ENCODE data around the gene SLC35F5. TPM values are rescaled to one million over a fixed set of nuclear protein-coding genes. Genes with fewer than 3 reads are reported as not detected.
A peak's percentile ranks its signal among the peaks of the same experiment; 100 is the strongest.

Gene SLC35F5
- total RNA-seq (2021; ENCODE audit: unreplicated experiment) (14.3 TPM), Bru-seq, nascent RNA (percentile 90 among the genes with signal in this experiment), BruChase-seq, experiment 1, labeled RNA remaining after a 6-hour chase (percentile 86 among the genes with signal in this experiment), BruChase-seq, experiment 2, labeled RNA remaining after a 2-hour chase (percentile 97 among the genes with signal in this experiment)
- 2.6 and 3.3 TPM in 2 replicates for polyA plus RNA-seq (2012)
- long read RNA-seq, full-length matches to known transcripts, result 3 of 9 reads
- long read RNA-seq, partial matches to known transcripts, result 1 of 9 reads
- long read RNA-seq, other reads (novel, unspliced or antisense), result 5 of 9 reads

- CTCF ChIA-PET, result interaction anchor here (0.6 kb wide), 1 partner anchor 18 kb away, joined by 3 read pairs; no protein-coding TSS in a partner anchor
Measured at GRCh38 chr2:113756355-113757137, at the start of gene SLC35F5. TSS of gene SLC35F5 (minus strand) at chr2:113756642. CDS start at chr2:113756409, 233 bp downstream.

More at GRCh38 chr2:113756355-113757137, at the start of gene SLC35F5:
- TF ChIP-seq SP1 (IDR thresholded peaks at IDR 0.05; ENCODE audit: low read depth), result peak; percentile 70
- peak; percentile 92 for TF ChIP-seq CBX3 (IDR thresholded peaks at IDR 0.05; ENCODE audit: low read depth)
- TF ChIP-seq SRF (IDR thresholded peaks at IDR 0.05; ENCODE audit: low read depth), result peak; percentile 94
- TF ChIP-seq CEBPB (IDR thresholded peaks at IDR 0.05; ENCODE audit: low read depth), result no peak
- peak; percentile 92 for TF ChIP-seq ZFX (IDR thresholded peaks at IDR 0.05)
- TF ChIP-seq JUND (IDR thresholded peaks at IDR 0.05), result peak; percentile 29; the same call in 1 of the 2 replicates
- TF ChIP-seq POLR2A (IDR thresholded peaks at IDR 0.05; ENCODE audit: borderline replicate concordance, extremely low read depth, insufficient read depth, insufficient read length), result peak; percentile 48
- peak; percentile 82 for TF ChIP-seq ELF1 (IDR thresholded peaks at IDR 0.05; ENCODE audit: borderline replicate concordance, low read depth)
- TF ChIP-seq EGR1 (IDR thresholded peaks at IDR 0.05; ENCODE audit: low read depth), result peak; percentile 68
- TF ChIP-seq FOSL1 (IDR thresholded peaks at IDR 0.05; ENCODE audit: low read depth), result peak; percentile 24; the same call in 1 of the 2 replicates
- TF ChIP-seq POLR2AphosphoS5 (IDR thresholded peaks at IDR 0.05; ENCODE audit: low read depth, low read length), result peak; percentile 93
- TF ChIP-seq REST (IDR thresholded peaks at IDR 0.05; ENCODE audit: low read depth), result no peak
- peak; percentile 84 for TF ChIP-seq YY1 (IDR thresholded peaks at IDR 0.05; ENCODE audit: extremely low read depth, insufficient replicate concordance, low read depth, low read length)
- TF ChIP-seq TCF7L2 (IDR thresholded peaks at IDR 0.05; ENCODE audit: borderline replicate concordance, extremely low read depth, insufficient read depth, insufficient read length), result no peak
- TF ChIP-seq SIN3A (IDR thresholded peaks at IDR 0.05; ENCODE audit: low read depth), result peak; percentile 92
- TF ChIP-seq MAX (IDR thresholded peaks at IDR 0.05), result peak; percentile 91
- Histone ChIP-seq H3K79me2 (ENCODE audit: insufficient read depth, low read length) (peaks cover 41% of the 10 kb centered on the region), H3K9me3 (ENCODE audit: control insufficient read depth in 1 of 2, insufficient read depth in 1 of 2, low read depth in 1 of 2, low read length in 2 of 2) (no peaks in the 10 kb centered on the region), H3K36me3 (ENCODE audit: control insufficient read depth in 1 of 2, insufficient read depth in 2 of 2, low read length in 2 of 2) (0 out of 4 replicates have a peak, but pooled peaks cover 0 to 2% of the 10 kb centered on the region in 2 experiments), H4K20me1 (ENCODE audit: insufficient read depth) (no peaks in the 10 kb centered on the region), H3K9me2 (ENCODE audit: insufficient read depth) (no peaks in the 10 kb centered on the region), H3K9ac (ENCODE audit: low read length) (peak within 1 kb of the TSS; percentile 79), H3K4me3 (replicated peaks in 1 of 2; ENCODE audit: low read depth in 1 of 2, low read length in 2 of 2) (peak within 1 kb of the TSS; percentile 82 to 92), H3K4me2 (ENCODE audit: low read length) (peak within 1 kb of the TSS; percentile 85), H3K27me3 (ENCODE audit: insufficient read depth, low read length) (no peaks in the 10 kb centered on the region), H3K4me1 (ENCODE audit: control insufficient read depth in 1 of 2, insufficient read depth in 2 of 2, low read length in 2 of 2) (peaks cover 0 to 17% of the 10 kb centered on the region in 2 experiments; a peak in 3 of 4 replicates), H3K27ac (ENCODE audit: low read depth, low read length) (peak within 1 kb of the TSS; percentile 91), H2AFZ (ENCODE audit: low read depth, low read length, poor library complexity, severe bottlenecking) (peak within 1 kb of the TSS; percentile 45)
- intact Hi-C loops (cut with micrococcal nuclease), result loop anchor here (1.0 to 10.0 kb wide), 2 partner anchors 133 to 208 kb away; no protein-coding TSS in a partner anchor
- no TSS peak for BruUV-seq (replicated peaks)
- ChIA-PET RAD21 (ENCODE audit: low non-redundant PET in 1 of 2, low total read pairs in 2 of 2, uncharacterized antibody in 2 of 2, unreplicated experiment in 2 of 2) (interaction anchor here in 1 of 2 experiments (1.0 kb wide), 1 partner anchor 121 kb away, joined by 4 read pairs; no protein-coding TSS in a partner anchor), POLR2A (interaction anchor here (1.0 to 1.4 kb wide), 5 partner anchors 25 to 209 kb away, joined by 3 to 5 read pairs (median 3); partner anchors contain the start of gene ACTR3)
- ATAC-seq, result peak; percentile 96
- DNase-seq (ENCODE audit: low read depth, low spot score), result peak; percentile 70
